GM19324 (cell line): Measurements from ENCODE around the gene CCDC47.

ENCODE experiments used
- ATAC-seq: cut with Tn5 transposase; IDR thresholded peaks from one replicate; pipeline ENCODE4 v1.9.1; 2021; ENCODE audit warnings: mild to moderate bottlenecking, moderate library complexity; ENCODE audit not compliant: unreplicated experiment, low FRiP score

CCDC47 gene

DNA sequence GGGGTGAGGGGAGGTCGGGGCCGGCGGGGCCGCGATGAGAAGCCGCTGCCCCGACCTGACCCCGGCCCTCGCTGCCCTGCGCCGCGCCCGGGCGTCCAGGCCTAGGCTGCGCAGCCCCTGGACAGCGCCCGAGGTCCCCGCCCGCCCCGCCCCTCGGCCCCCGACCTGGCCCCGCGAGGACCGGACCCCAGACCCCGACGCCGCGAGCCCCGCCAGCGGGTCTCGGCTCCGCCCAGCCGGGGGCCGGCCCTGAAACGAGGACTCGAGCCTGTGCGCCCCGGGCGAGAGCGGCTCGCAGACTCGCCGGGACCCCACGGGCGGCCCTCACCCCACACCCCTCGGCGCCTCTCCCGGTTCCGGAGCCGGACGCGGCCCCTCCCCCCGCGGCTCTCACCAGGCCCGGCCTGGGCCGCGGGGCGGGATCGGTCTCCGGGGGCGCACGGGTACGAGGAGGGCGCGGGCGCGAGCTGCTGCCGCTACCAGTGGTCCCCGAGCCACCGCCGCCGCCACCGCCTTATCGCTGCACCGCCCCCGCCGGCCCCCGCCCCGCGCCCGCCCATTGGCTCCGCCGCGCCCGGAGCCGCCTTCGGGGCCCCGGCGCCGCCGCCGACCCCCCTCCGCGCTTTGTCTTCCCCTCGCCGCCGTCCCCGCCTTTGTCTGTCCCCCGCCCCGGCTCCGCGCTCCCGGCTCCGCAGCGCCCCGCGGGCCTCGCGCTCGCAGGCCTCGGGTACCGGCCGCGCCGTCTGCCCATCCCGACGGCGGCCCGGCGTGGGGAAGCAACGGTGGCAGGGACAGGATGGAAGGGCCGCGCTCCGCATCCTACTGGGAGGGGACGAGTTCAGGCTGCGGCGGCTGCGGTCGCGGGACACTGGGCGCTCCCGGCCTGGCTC, 73.5 kb downstream of the CCDC47 start, which contains the start of gene LIMD2:
TSS of gene LIMD2 (minus strand) at position 488 of the 890 bp plus-strand sequence. CDS start 827 bp downstream, outside the sequence.
- peak; percentile 25 for ATAC-seq

- ATAC-seq: peak; percentile 23
These were observed 74.3 kb downstream of the CCDC47 start for GRCh38 chr17:63698886-63699637.

DNA sequence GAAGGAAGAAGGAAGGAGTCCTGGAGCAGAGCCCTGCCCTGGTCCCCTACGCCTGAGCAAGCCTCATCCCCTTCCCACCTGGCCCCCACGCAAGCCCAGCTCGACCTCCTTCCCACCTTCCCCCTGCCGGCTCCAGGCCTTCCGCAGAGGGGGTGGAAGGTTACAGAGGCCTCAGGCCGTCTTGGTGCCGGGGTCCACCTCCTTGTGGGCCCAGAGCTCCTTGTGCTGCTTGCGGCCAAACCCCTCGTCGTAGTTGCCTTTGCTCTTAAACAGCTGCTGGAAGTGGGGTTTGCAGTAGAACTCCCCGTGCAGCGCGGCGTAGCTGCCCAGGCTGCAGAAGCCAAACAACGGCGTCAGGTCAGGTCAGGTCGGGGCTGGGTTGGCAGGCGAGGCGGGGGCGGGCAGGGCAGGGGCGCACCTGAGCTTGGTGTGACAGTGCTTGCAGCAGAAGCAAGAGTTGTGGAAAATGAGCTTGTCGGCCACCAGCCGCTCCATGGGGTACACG, 75.0 kb downstream of the CCDC47 start:
- no peak for ATAC-seq

- ATAC-seq: peak; percentile 15
These were observed 75.8 kb downstream of the CCDC47 start for GRCh38 chr17:63697341-63698286.

DNA sequence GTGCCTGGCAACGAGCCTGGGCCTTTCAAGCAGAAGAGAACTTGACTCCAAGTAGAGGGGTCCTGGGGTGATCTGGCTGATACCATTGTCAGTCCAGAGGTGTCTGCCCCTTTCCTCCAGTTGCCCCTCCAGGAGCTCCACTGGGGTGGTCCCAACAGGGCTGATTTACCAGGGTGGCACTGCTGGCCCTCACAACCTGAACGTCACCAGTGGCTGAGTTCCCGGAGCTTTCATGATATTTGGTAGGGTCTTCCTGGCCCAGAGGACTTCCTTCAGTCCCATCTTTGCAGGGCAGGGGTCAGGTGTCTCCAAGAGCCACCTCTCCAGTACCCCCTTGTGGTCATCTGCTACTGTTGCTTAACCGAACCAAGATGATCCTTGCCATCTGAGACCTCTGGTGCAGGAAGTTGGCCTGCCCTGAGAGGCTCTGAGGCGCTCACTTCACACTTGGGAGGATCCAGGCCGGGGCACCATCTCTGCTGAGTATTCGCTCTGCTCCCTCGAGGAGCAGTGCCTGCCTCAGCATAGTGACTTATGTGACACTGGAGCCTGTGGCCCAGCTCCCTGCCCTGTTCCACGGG, 76.9 kb downstream of the CCDC47 start:
- ATAC-seq: no peak

GRCh38 chr17:63695889-63696288, 77.5 kb downstream of the CCDC47 start:
- no peak for ATAC-seq
